DMS 273 (cell line): Measurements from ENCODE around the gene TTC24.

ENCODE experiments used
- DNase-seq: peaks from one replicate; lab custom pipeline; 2025; ENCODE audit not compliant: unreplicated experiment; lab: John Stamatoyannopoulos, UW

TTC24 gene

GRCh38 chr1:156553860-156554485, 25.6 kb upstream of the TTC24 start:
- no peak for DNase-seq

- no peak for DNase-seq
Measured at GRCh38 chr1:156554971-156555370, 24.6 kb upstream of the TTC24 start.

DNA sequence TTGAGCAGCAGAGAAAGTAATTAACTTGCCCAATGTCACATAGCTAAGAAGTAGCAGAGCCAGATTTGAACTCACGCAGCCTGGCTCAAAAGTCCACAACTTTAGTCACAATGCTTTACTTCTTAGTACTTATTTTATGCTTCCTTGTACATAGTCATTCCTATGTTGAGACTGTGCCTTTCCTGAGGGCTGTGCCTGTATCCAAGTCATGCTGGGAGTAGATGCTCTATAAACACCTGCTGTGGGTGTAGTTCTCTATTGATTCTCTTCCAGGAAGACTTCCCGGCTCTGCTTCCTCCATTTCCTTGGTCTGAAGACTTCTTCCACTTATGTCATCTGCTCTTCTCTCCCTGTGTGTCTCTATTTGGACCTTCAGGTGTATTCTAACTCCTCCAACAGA, 23.8 kb upstream of the TTC24 start:
- DNase-seq: no peak

DNA sequence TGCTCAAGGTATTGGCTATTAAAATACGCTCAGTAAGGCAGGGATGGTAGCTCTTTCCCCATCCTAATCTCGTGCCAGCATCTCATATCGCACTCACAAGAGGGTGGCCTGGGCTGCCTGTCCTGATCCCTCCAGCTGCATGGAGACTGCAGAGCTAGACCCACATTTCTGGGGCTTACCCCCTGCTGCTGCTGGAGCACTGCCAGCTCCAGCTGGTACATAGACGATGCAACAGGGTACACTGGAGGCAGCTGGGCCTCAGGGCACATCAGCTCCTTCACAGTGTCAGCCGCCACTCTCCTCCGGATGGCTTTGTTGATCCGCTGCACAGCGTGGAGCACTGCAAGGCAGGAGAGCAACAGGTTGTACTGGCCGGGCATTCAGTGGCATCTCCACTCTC, 23.2 kb upstream of the TTC24 start:
- peak; percentile 30 for DNase-seq

DNA sequence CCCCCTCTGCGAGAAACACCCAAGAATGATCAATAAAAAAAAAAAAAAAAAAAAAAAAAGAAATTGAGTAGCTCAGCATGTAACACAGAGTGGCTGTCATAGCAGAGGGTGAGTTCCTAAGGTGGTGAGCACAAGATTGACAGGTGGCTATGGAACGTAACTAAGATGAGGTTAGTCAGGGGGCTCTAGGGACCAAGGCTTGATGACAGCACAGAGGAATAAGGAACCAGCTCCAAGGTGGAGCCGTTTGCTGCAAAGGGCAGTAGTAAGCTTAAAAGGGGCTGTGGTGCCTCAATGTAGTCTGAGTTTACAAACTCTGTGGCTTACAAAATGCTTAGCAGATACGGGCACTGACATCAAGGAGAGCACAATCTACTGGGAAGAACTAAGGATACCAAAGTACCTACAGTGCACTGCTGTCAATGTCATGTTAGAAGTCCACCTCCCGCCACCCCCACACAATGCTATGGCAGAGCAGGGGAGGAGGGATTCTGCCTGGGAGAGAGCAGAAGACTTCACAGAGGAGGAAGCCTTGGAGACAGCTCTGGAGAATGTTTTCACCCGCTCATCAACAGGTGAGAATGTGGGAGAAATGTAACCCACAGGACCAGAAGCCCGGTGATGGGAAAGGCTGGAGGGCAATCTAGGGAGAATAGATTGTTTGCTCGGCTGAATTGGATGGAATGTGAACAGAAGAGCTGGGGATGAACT, 20.3 kb upstream of the TTC24 start:
- no peak for DNase-seq

- DNase-seq: no peak
Measured at GRCh38 chr1:156559797-156560385, 19.6 kb upstream of the TTC24 start.

DNA sequence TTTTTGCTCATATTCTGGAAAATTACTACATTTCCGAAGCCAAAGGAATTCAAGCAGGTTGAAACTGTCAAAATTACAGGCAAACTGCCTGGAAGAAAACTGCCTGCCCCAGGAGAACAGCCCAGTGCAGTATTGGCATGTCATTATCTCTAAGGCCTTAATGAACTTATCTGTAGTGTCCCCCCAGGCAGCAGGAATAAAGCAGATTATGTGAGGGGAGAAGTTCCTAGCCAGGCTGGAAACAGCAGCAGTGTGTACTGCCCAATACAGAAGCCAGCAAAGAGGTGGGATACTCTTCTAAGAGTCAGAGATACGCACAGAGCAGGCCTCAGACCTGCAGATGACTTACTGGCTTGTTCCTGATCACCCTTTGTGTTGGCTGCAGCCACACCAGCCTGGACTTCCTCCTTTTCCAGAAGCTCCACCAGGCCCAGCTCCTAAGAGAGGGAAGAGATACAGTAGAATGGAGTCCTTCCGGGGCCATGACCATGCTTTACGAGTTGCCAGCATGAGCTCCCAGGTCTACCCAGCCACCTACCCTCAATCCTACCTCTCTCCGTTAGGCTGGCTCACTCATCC, 18.8 kb upstream of the TTC24 start:
- DNase-seq: no peak

GRCh38 chr1:156565519-156565918, 14.0 kb upstream of the TTC24 start:
- no peak for DNase-seq

- DNase-seq: no peak
Measured at GRCh38 chr1:156566436-156566835, 13.1 kb upstream of the TTC24 start.

DNA sequence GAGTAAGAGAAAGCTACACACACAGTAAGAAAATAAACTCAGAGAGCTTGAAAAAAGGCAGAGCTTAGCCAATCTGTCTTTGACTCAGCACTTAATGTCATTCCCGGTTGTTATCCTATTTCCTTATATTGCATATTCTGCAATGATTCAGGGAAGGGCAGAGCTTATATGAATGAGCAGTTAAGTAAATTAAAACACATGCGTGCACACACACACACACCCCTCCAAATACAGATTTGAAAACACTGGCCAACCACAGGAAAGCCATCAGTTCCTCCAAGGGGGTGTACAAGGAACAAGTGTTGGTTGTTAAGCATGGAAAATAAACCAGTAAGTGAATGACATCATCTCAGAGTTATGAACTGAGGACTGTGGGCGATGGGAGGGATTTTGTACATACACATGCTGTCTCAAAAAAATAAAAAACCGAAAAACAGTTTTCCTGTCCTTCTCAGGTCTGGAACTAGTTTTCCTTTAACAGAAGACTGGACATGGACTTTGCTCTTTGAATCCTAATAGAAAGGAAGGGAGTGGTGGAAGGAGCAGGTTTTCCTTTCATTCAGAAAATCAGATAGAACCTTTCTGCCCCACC, 8.2 kb upstream of the TTC24 start:
- DNase-seq: peak; percentile 36

GRCh38 chr1:156571919-156572662, 7.4 kb upstream of the TTC24 start, which contains the start of gene IQGAP3:
IQGAP3 (minus strand) TSS chr1:156572565; CDS start chr1:156572529, 36 bp downstream.
- peak; percentile 95 for DNase-seq

GRCh38 chr1:156572663-156573018, 6.9 kb upstream of the TTC24 start:
- DNase-seq: no peak

- DNase-seq: no peak
Measured at GRCh38 chr1:156574039-156574633, 5.4 kb upstream of the TTC24 start.

DNA sequence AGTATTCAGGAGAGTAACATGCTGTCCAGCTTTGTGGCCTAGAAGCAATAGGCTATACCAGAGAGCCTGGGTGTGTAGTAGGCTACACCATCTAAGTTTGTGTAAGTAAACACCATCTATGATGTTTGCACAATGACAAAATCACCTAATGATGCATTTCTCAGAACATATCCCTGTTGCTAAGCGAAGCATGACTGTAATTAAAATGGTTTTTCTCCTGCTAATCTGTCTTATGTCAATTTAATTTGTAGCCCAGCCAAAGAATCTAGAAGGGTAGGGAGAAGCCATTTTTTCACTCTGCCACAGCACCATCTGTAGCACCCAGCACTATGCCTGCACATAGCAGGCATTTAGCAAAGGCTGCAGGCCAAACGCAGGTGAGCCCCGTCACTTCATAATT, 2.0 kb upstream of the TTC24 start:
- DNase-seq: no peak

DNA sequence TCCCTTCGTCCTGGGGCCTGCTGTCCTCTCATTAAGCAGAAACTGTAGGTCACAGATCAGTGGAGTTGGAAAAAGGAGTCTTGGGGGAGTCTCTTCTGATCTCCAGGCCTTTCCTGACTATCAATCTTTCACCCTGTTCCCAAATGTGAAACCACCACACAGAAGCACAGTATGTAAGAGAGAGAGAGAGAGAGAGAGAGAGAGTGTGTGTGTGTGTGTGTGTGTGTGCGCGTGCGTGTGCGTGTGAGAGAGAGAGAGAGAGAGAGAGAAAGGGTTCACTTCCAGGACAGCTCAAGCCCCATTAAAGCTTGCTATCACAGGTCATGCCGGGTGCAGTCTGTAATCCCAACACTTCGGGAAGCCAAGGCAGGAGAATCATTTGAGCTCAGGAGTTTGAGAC, 1.5 kb upstream of the TTC24 start:
- no peak for DNase-seq

GRCh38 chr1:156581661-156582387, 2.3 kb downstream of the TTC24 start:
- no peak for DNase-seq

DNA sequence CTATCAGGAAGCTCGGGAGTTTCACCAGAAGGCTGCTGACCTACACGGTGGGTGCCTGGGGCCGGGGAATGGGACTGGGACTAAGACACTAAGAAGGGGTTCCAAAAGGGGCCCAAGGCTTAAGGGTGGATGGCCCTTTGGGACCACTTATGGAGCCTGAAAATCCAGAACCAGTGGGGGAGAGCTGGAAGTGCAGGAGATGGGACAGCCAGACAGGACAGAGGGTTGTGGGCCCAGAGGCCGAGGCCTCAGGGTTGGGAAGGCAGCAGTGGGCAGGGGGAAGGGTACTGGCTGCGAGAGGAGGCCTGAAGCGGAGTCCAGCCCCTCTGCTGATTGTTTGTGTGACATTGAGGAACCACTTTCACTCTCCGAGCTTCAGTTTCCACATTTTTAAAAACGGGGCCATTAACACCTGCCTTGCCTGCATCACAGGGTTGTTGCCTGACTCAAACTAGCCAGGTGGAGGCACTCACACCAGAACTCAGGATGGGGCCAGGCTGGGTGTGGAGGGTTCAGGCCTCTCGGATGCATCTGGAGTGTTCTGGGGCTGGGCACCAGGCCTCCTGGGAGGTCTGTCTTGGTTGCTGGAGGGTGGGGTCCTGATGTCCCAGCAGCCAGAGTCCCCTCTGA, 3.0 kb downstream of the TTC24 start:
- no peak for DNase-seq

GRCh38 chr1:156583821-156584622, 4.5 kb downstream of the TTC24 start:
- DNase-seq: peak; percentile 92

DNA sequence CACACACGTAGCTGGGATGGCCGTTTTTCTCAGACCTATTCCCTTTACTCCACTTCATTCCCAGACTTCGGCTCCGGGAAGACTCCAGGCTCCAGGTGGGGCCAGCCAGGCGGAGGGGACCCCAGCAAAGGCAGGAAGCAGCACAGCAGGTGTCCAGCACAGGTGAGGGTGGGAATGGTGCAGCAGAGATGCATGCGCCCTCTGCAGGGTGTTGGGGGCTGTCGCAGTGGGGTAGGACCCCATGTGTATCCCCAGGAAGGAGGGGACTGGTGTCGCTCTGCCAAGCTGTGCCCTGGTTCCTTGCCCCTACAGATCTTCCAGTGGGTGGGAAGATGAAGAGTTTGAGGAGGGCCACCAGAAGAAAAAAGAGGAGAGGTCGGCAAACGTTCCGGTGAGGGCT, 5.3 kb downstream of the TTC24 start:
- DNase-seq: peak; percentile 42
